Measurements from ENCODE around the gene CHPF2.

- TF ChIP-seq CTCF (IDR thresholded peaks at IDR 0.05; ENCODE audit: poor library complexity) (no peak), EZH2phosphoT487 (IDR thresholded peaks at IDR 0.05; ENCODE audit: low read depth, severe bottlenecking, unreplicated experiment) (no peak), EZH2 (IDR thresholded peaks at IDR 0.05; ENCODE audit: borderline replicate concordance) (no peak)
Observed at GRCh38 chr7:151201751-151202150, 30.5 kb upstream of the CHPF2 start.
